OCI-LY7 (cell line): Measurements from ENCODE around the gene ZBTB7A. TPM values are rescaled to one million over a fixed set of nuclear protein-coding genes. Genes with fewer than 3 reads are reported as not detected.

Experiments
- BruUV-seq: library from RNA; stranded (reverse); fragments of 400-500 nt; replicated peaks from 2 replicates; lab custom pipeline; 2021; lab: Mats Ljungman, UMichigan
- CTCF ChIA-PET: fragments of 300-600 bp; sonication (Branson Sonifier 250); formaldehyde crosslinking; loops from one replicate; lab custom pipeline; 2022; ENCODE audit warnings: antibody characterized with exemption; ENCODE audit not compliant: unreplicated experiment; lab: Charles Lee
- POLR2A ChIA-PET: fragments of 300-600 bp; sonication (Branson Sonifier 250); formaldehyde crosslinking; loops from one replicate; lab custom pipeline; 2022; ENCODE audit warnings: antibody characterized with exemption; lab: Charles Lee
- DNase-seq: peaks from one replicate; pipeline ENCODE4 v3.0.0-alpha.2; 2015; ENCODE audit warnings: low spot score
- H2AFZ ChIP-seq: fragments of 200-600 bp; sonication (generic), shearing (Covaris generic); 2 replicates; pipeline ENCODE4 v1.6.1; 2014; ENCODE audit warnings: mild to moderate bottlenecking, antibody characterized with exemption, low read length, moderate library complexity
- H3K27ac ChIP-seq: fragments of 200-600 bp; sonication (generic); 2 replicates; pipeline ENCODE4 v1.5.1; 2014; ENCODE audit warnings: mixed run types, low read depth, mild to moderate bottlenecking, moderate library complexity, low read length, inconsistent platforms; ENCODE audit not compliant: poor library complexity, severe bottlenecking
- H3K36me3 ChIP-seq: fragments of 200-600 bp; sonication (generic); 2 replicates; pipeline ENCODE4 v1.6.1; 2014; ENCODE audit warnings: mild to moderate bottlenecking, antibody characterized with exemption, low read length, moderate library complexity, mixed read lengths; ENCODE audit not compliant: insufficient read depth
- H3K4me1 ChIP-seq: fragments of 200-600 bp; sonication (generic); 2 replicates; pipeline ENCODE4 v1.5.1; 2014; ENCODE audit warnings: mild to moderate bottlenecking, low read length; ENCODE audit not compliant: insufficient read depth, poor library complexity, severe bottlenecking
- H3K4me2 ChIP-seq: fragments of 200-600 bp; sonication (generic); 2 replicates; pipeline ENCODE4 v1.6.1; 2014; ENCODE audit warnings: mild to moderate bottlenecking, low read length
- H3K4me3 ChIP-seq: fragments of 200-600 bp; sonication (generic); 2 replicates; pipeline ENCODE4 v1.5.1; 2014; ENCODE audit warnings: mild to moderate bottlenecking, low read depth, low read length; ENCODE audit not compliant: poor library complexity, severe bottlenecking
- H3K79me2 ChIP-seq: fragments of 200-600 bp; sonication (generic); 2 replicates; pipeline ENCODE4 v1.6.1; 2016; ENCODE audit warnings: low read depth, mild to moderate bottlenecking, low read length, moderate library complexity, mixed read lengths; ENCODE audit not compliant: insufficient read depth
- H3K9me2 ChIP-seq: fragments of 200-600 bp; sonication (generic); 2 replicates; pipeline ENCODE4 v1.6.1; 2016; ENCODE audit warnings: mild to moderate bottlenecking, low read length, mixed read lengths; ENCODE audit not compliant: insufficient read depth
- H3K9me3 ChIP-seq: fragments of 200-600 bp; sonication (generic); 2 replicates; pipeline ENCODE4 v1.6.1; 2014; ENCODE audit warnings: mild to moderate bottlenecking, mixed run types, low read length, mixed read lengths
- H4K20me1 ChIP-seq: fragments of 200-600 bp; sonication (generic); 2 replicates; pipeline ENCODE4 v1.6.1; 2014; ENCODE audit warnings: mild to moderate bottlenecking, antibody characterized with exemption, low read length, moderate library complexity, mixed read lengths; ENCODE audit not compliant: insufficient read depth
- CTCF ChIP-seq: fragments of 200-600 bp; sonication (generic); conservative IDR thresholded peaks from 2 replicates; pipeline ENCODE4 v1.5.1; 2014; ENCODE audit warnings: mild to moderate bottlenecking, antibody characterized with exemption, low read length, moderate library complexity, mixed read lengths
- EZH2phosphoT487 ChIP-seq: fragments of 200-600 bp; sonication (generic); IDR thresholded peaks from 2 replicates; pipeline ENCODE4 v1.6.1; 2018; ENCODE audit warnings: low read depth, borderline replicate concordance, mild to moderate bottlenecking, mixed run types, antibody characterized with exemption, low read length, moderate library complexity, mixed read lengths
- intact Hi-C: fragments of 100-400 bp; cut with micrococcal nuclease; formaldehyde crosslinking; loops from one replicate; pipeline ENCODE4 v1.10.0; 2022; ENCODE audit not compliant: unreplicated experiment
- total RNA-seq, 2 experiments: library from RNA; depleted of rRNA in 1 of 2; stranded (reverse); fragments of >200 nt in 1 of 2; shearing (Covaris generic) in 1 of 2; gene quantifications; 2 replicates each; pipeline ENCODE4 v1.2.3, GENCODE V29; 2014 to 2022

The ZBTB7A gene
- total RNA-seq, 2 experiments from 2014 or later: 17.2 to 29.3 TPM

- no peak for DNase-seq
- TF ChIP-seq CTCF (no peak), EZH2phosphoT487 (no peak)
- ChIA-PET CTCF (no interaction called here), POLR2A (no interaction called here)
- Histone ChIP-seq H3K9me2 (no peaks in the 10 kb centered on the region), H4K20me1 (no peaks in the 10 kb centered on the region), H3K4me1 (no peaks in the 10 kb centered on the region), H2AFZ (no peak overlapping the region), H3K36me3 (peaks cover 53% of the 10 kb centered on the region), H3K9me3 (no peaks in the 10 kb centered on the region), H3K4me3 (no peak overlapping the region), H3K27ac (no peak overlapping the region), H3K4me2 (no peak overlapping the region), H3K79me2 (no peaks in the 10 kb centered on the region)
- BruUV-seq: no TSS peak
- intact Hi-C loops: no loop called here
Measured at GRCh38 chr19:4094761-4095487, 28.2 kb upstream of the ZBTB7A start.

- TF ChIP-seq EZH2phosphoT487 (no peak), CTCF (no peak)
- DNase-seq: no peak
- no peak overlapping the region for H3K4me3 ChIP-seq
- H3K9me2 ChIP-seq: no peaks in the 10 kb centered on the region
- no peaks in the 10 kb centered on the region for H3K79me2 ChIP-seq
- peaks cover 52% of the 10 kb centered on the region for H3K36me3 ChIP-seq
- no TSS peak for BruUV-seq
- no peaks in the 10 kb centered on the region for H3K9me3 ChIP-seq
- H3K4me1 ChIP-seq: no peaks in the 10 kb centered on the region
- H2AFZ ChIP-seq: no peak overlapping the region
- H3K4me2 ChIP-seq: no peak overlapping the region
- intact Hi-C loops: no loop called here
- ChIA-PET POLR2A (no interaction called here), CTCF (no interaction called here)
- H4K20me1 ChIP-seq: no peaks in the 10 kb centered on the region
- no peak overlapping the region for H3K27ac ChIP-seq
Measured at GRCh38 chr19:4094291-4094690, 27.6 kb upstream of the ZBTB7A start.

- ChIA-PET CTCF (no interaction called here), POLR2A (interaction anchor here (1.2 kb wide), 1 partner anchor 16 kb away, joined by 4 read pairs; no protein-coding TSS in a partner anchor)
- BruUV-seq: no TSS peak
- DNase-seq: no peak
- H3K9me2 ChIP-seq: no peaks in the 10 kb centered on the region
- no peak for TF ChIP-seq CTCF
- TF ChIP-seq EZH2phosphoT487: no peak
- H3K4me2 ChIP-seq: no peak overlapping the region
- H3K9me3 ChIP-seq: no peaks in the 10 kb centered on the region
- no peaks in the 10 kb centered on the region for H4K20me1 ChIP-seq
- H3K79me2 ChIP-seq: no peaks in the 10 kb centered on the region
- no peak overlapping the region for H3K27ac ChIP-seq
- H3K4me3 ChIP-seq: no peak overlapping the region
- no peaks in the 10 kb centered on the region for H3K4me1 ChIP-seq
- intact Hi-C loops: no loop called here
- H2AFZ ChIP-seq: no peak overlapping the region
- H3K36me3 ChIP-seq: peaks cover 46% of the 10 kb centered on the region
Measured at GRCh38 chr19:4093643-4094175, 27.0 kb upstream of the ZBTB7A start.
